GM13977 (cell line): ENCODE measurements around the gene LSM7.

Experiments
- DNase-seq: peaks from one replicate; pipeline ENCODE4 v3.0.0; 2012; ENCODE audit warnings: low spot score
- CTCF ChIP-seq: IDR thresholded peaks from 2 replicates; pipeline ENCODE4 v1.5.1; 2012; ENCODE audit warnings: mild to moderate bottlenecking, control low read depth; ENCODE audit not compliant: insufficient read depth; ENCODE audit errors: extremely low read depth, missing control alignments
- in situ Hi-C: fragments of 300-500 bp; cut with MboI; formaldehyde crosslinking; loops from one replicate; pipeline ENCODE4 v1.12.0; 2022; ENCODE audit warnings: low sequenced_read_pairs, low pct_unique_long_range_greater_than_20kb, mixed read lengths, inconsistent platforms; ENCODE audit not compliant: unreplicated experiment

LSM7 gene

GRCh38 chr19:2365201-2365970 is 37.0 kb upstream of the LSM7 start:
- in situ Hi-C loops, result no loop called here

GRCh38 chr19:2363419-2363818 is 35.0 kb upstream of the LSM7 start:
- in situ Hi-C loops, result no loop called here
- TF ChIP-seq CTCF, result no peak

More at GRCh38 chr19:2365201-2365970, 37.0 kb upstream of the LSM7 start:
- DNase-seq, result no peak
- TF ChIP-seq CTCF, result no peak

GRCh38 chr19:2362970-2363300 is 34.5 kb upstream of the LSM7 start:
- TF ChIP-seq CTCF, result no peak
- no peak for DNase-seq
- in situ Hi-C loops, result no loop called here

More at GRCh38 chr19:2363419-2363818, 35.0 kb upstream of the LSM7 start:
- DNase-seq, result no peak

- in situ Hi-C loops, result no loop called here
- TF ChIP-seq CTCF, result no peak
- DNase-seq, result no peak
These were observed 33.9 kb upstream of the LSM7 start for GRCh38 chr19:2362046-2362969.

GRCh38 chr19:2361246-2362045 is 33.1 kb upstream of the LSM7 start:
- no peak for DNase-seq
- TF ChIP-seq CTCF, result no peak

GRCh38 chr19:2360833-2361232 is 32.4 kb upstream of the LSM7 start:
- in situ Hi-C loops, result no loop called here
- no peak for DNase-seq
- no peak for TF ChIP-seq CTCF

More at GRCh38 chr19:2361246-2362045, 33.1 kb upstream of the LSM7 start:
- in situ Hi-C loops, result no loop called here
